Measurements from ENCODE around the gene TMEM60. TPM values are rescaled to one million over a fixed set of nuclear protein-coding genes. Genes with fewer than 3 reads are reported as not detected.

Gene TMEM60
- total and polyA plus RNA-seq, 2 of the 8 experiments (the other 6 are each of a cell fraction or from before 2014, with no cell fraction given) = 22.1 to 29.2 TPM

GRCh38 chr7:77745746-77746145 is 52.5 kb downstream of the TMEM60 start:
- DNase-seq (ENCODE audit: low read depth in 1 of 2, low spot score in 2 of 2) (no peak), FAIRE-seq (no peak)
- Histone ChIP-seq H3K79me1 (ENCODE audit: low read depth, low read length) (no peaks in the 10 kb centered on the region; the same call in 1 of the 2 replicates), H2BK12ac (ENCODE audit: low read depth, low read length) (no peak overlapping the region), H3K9ac (replicated peaks in 1 of 4; ENCODE audit: extremely low read depth in 1 of 4, low read depth in 3 of 4, low read length in 3 of 4) (no peak overlapping the region), H2AFZ (ENCODE audit: low read length) (no peak overlapping the region), H2AK5ac (ENCODE audit: low read depth, low read length) (no peak overlapping the region), H4K8ac (ENCODE audit: extremely low read depth, insufficient read depth, low read length) (no peak overlapping the region), H3K79me2 (ENCODE audit: control insufficient read depth in 1 of 2, insufficient read depth in 2 of 2, low read length in 2 of 2) (peaks cover 0 to 5% of the 10 kb centered on the region in 2 experiments; a peak in 1 of 4 replicates), H2BK120ac (replicated peaks; ENCODE audit: low read depth, low read length) (no peak overlapping the region), H4K91ac (replicated peaks; ENCODE audit: insufficient read length, low read length) (no peak overlapping the region), H2BK5ac (ENCODE audit: low read depth, low read length) (no peak overlapping the region), H3K23ac (ENCODE audit: insufficient read length) (no peak overlapping the region), H3K9me3 (ENCODE audit: insufficient read depth in 2 of 2, low read depth in 1 of 2, low read length in 1 of 2) (no peaks in the 10 kb centered on the region), H3K4me3 (ENCODE audit: extremely low read depth in 1 of 4, insufficient read depth in 2 of 4, low read depth in 3 of 4, low read length in 4 of 4) (no peak overlapping the region), H3K27ac (ENCODE audit: low read depth, low read length) (no peak overlapping the region), H2BK15ac (ENCODE audit: low read length) (no peak overlapping the region), H3K23me2 (ENCODE audit: low read depth, low read length) (no peaks in the 10 kb centered on the region), H4K5ac (ENCODE audit: insufficient read length, low read depth, low read length) (no peak overlapping the region), H3K4me1 (replicated peaks in 1 of 4; ENCODE audit: control insufficient read depth in 3 of 4, insufficient read depth in 4 of 4, low read length in 3 of 4) (no peaks in the 10 kb centered on the region), H3K18ac (ENCODE audit: extremely low read depth, low read length) (no peak overlapping the region), H2BK20ac (ENCODE audit: low read length) (no peak overlapping the region), H3K14ac (ENCODE audit: insufficient read length) (no peak overlapping the region), H3K4ac (replicated peaks; ENCODE audit: insufficient read length, low read depth, low read length) (no peak overlapping the region), H3K4me2 (ENCODE audit: insufficient read depth in 1 of 2, low read depth in 2 of 2, low read length in 2 of 2) (no peak overlapping the region), H4K20me1 (replicated peaks in 1 of 2; ENCODE audit: control insufficient read depth in 1 of 2, insufficient read depth in 2 of 2, low read length in 2 of 2) (no peaks in the 10 kb centered on the region), H3K36me3 (ENCODE audit: control insufficient read depth in 2 of 4, insufficient read depth in 4 of 4, low read length in 3 of 4) (peaks cover 0 to 2% (median under 1%) of the 10 kb centered on the region in 4 experiments; a peak in 2 of 8 replicates), H3K27me3 (replicated peaks in 1 of 4; ENCODE audit: control insufficient read depth in 3 of 4, extremely low read depth in 1 of 4, insufficient read depth in 3 of 4, low read length in 3 of 4) (no peaks in the 10 kb centered on the region), H3K56ac (replicated peaks; ENCODE audit: insufficient read length, low read depth, low read length) (no peak overlapping the region)
- TF ChIP-seq MAFK (IDR thresholded peaks at IDR 0.05; ENCODE audit: low read depth, low read length) (no peak), E2F6 (IDR thresholded peaks at IDR 0.05) (no peak), ASH2L (IDR thresholded peaks at IDR 0.05; ENCODE audit: low read length) (no peak), FOSL1 (IDR thresholded peaks at IDR 0.05; ENCODE audit: insufficient read depth, low read depth, low read length) (no peak), RNF2 (IDR thresholded peaks at IDR 0.05; ENCODE audit: borderline replicate concordance, low read depth, low read length, missing control alignments, poor library complexity, severe bottlenecking) (no peak), BACH1 (IDR thresholded peaks at IDR 0.05; ENCODE audit: low read length) (no peak), POU5F1 (IDR thresholded peaks at IDR 0.05; ENCODE audit: low read depth, low read length) (no peak), EZH2 (IDR thresholded peaks at IDR 0.05; ENCODE audit: low read depth, low read length, severe bottlenecking) (no peak), TBP (IDR thresholded peaks at IDR 0.05; ENCODE audit: low read depth, low read length) (no peak), CHD1 (IDR thresholded peaks at IDR 0.05; ENCODE audit: low read depth, low read length) (no peak), PHF8 (conservative IDR thresholded peaks at IDR 0.05; ENCODE audit: low read depth, low read length) (no peak)
- ChIA-PET POLR2A (ENCODE audit: partially characterized antibody) (no interaction called here), CTCF (ENCODE audit: partially characterized antibody) (interaction anchor here (1.1 kb wide), 1 partner anchor 14 kb away, joined by 3 read pairs; no protein-coding TSS in a partner anchor)
- 96% methylated on average over 4 of the region's 4 CpGs; no CpG with 5 or more reads in 1 of the 2 experiments for WGBS, 2 experiments (ENCODE audit: extremely low coverage in 1 of 2, insufficient coverage in 1 of 2, insufficient read length in 1 of 2, insufficient replicate concordance in 2 of 2, low coverage in 1 of 2, low lambda C conversion rate in 2 of 2, missing lambda C conversion rate in 1 of 2)
